HEK293 (cell line): ENCODE measurements around the gene MTCL1.

Experiments
- CTCF ChIA-PET: fragments of 350-600 bp; formaldehyde crosslinking; extraction: SDS; loops from one replicate; lab custom pipeline; 2021; ENCODE audit warnings: antibody characterized with exemption; lab: Yijun Ruan, JAX
- POLR2A ChIA-PET: fragments of 300-600 bp; formaldehyde crosslinking; extraction: SDS; loops from one replicate; lab custom pipeline; 2020; ENCODE audit warnings: antibody characterized with exemption, inconsistent platforms; lab: Yijun Ruan, JAX
- H3K27ac ChIP-seq: fragments of 200-500 bp; sonication (Bioruptor generic); 2 replicates; pipeline ENCODE4 v1.5.1; 2014; ENCODE audit warnings: low read depth, low read length, control low read depth, inconsistent platforms; ENCODE audit errors: extremely low read depth
- H3K36me3 ChIP-seq, 2 experiments: fragments of 200-500 bp in 1 of 2; sonication (Bioruptor generic) in 1 of 2; 1 replicate in 1 of 2; 2 replicates in 1 of 2; pipeline ENCODE4 v1.5.1; 2014 to 2017; ENCODE audit warnings: inconsistent platforms in 2 of 2, low read length in 2 of 2; ENCODE audit not compliant: control insufficient read depth in 2 of 2, insufficient read depth in 1 of 2
- H3K4me1 ChIP-seq: fragments of 200-500 bp; sonication (Bioruptor generic); 2 replicates; pipeline ENCODE4 v1.5.1; 2014; ENCODE audit warnings: mild to moderate bottlenecking, low read length, inconsistent platforms; ENCODE audit not compliant: control insufficient read depth, insufficient read depth
- H3K4me3 ChIP-seq: 2 replicates; pipeline ENCODE4 v1.5.1; 2011; ENCODE audit warnings: low read depth, mild to moderate bottlenecking, control low read depth, low read length, moderate library complexity
- H3K9me3 ChIP-seq: fragments of 200-500 bp; sonication (Bioruptor generic); 2 replicates; pipeline ENCODE4 v1.5.1; 2014; ENCODE audit warnings: low read depth, low read length, inconsistent platforms; ENCODE audit not compliant: control insufficient read depth, insufficient read depth
- BCL6B ChIP-seq: fragments of 450-650 bp; formaldehyde crosslinking; IDR thresholded peaks from 2 replicates; pipeline ENCODE4 v1.5.1; 2017; ENCODE audit warnings: missing biosample characterization, missing genetic modification characterization
- HOXD13 ChIP-seq: sonication (generic); formaldehyde crosslinking; IDR thresholded peaks from 2 replicates; pipeline ENCODE4 v1.8.0; 2022; ENCODE audit warnings: missing genetic modification reagents, borderline replicate concordance
- MYNN ChIP-seq: fragments of 450-650 bp; formaldehyde crosslinking; IDR thresholded peaks from 2 replicates; pipeline ENCODE4 v1.5.1; 2016; ENCODE audit warnings: missing biosample characterization, missing genetic modification characterization, borderline replicate concordance
- PRDM4 ChIP-seq: fragments of 450-650 bp; formaldehyde crosslinking; IDR thresholded peaks from 2 replicates; pipeline ENCODE4 v1.5.1; 2017; ENCODE audit warnings: missing biosample characterization, missing genetic modification characterization
- SP3 ChIP-seq: fragments of 450-650 bp; formaldehyde crosslinking; IDR thresholded peaks from 2 replicates; pipeline ENCODE4 v1.5.1; 2016; ENCODE audit warnings: missing biosample characterization, missing genetic modification characterization
- SP7 ChIP-seq: fragments of 450-650 bp; formaldehyde crosslinking; IDR thresholded peaks from 2 replicates; pipeline ENCODE4 v1.5.1; 2016; ENCODE audit warnings: missing biosample characterization, missing genetic modification characterization
- ZNF10 ChIP-seq: fragments of 450-650 bp; formaldehyde crosslinking; IDR thresholded peaks from 2 replicates; pipeline ENCODE4 v1.5.1; 2017; ENCODE audit warnings: missing biosample characterization, missing genetic modification characterization
- ZNF132 ChIP-seq: fragments of 450-650 bp; formaldehyde crosslinking; IDR thresholded peaks from 2 replicates; pipeline ENCODE4 v1.5.1; 2017; ENCODE audit warnings: missing biosample characterization, missing genetic modification characterization, borderline replicate concordance
- ZNF146 ChIP-seq: fragments of 450-650 bp; formaldehyde crosslinking; IDR thresholded peaks from 2 replicates; pipeline ENCODE4 v1.5.1; 2016; ENCODE audit warnings: missing biosample characterization, missing genetic modification characterization
- ZNF155 ChIP-seq: fragments of 450-650 bp; formaldehyde crosslinking; IDR thresholded peaks from 2 replicates; pipeline ENCODE4 v1.5.1; 2016; ENCODE audit warnings: missing biosample characterization, missing genetic modification characterization
- ZNF19 ChIP-seq: fragments of 450-650 bp; formaldehyde crosslinking; IDR thresholded peaks from 2 replicates; pipeline ENCODE4; 2016; ENCODE audit warnings: missing biosample characterization, missing genetic modification characterization, low read depth
- ZNF202 ChIP-seq: fragments of 450-650 bp; formaldehyde crosslinking; IDR thresholded peaks from 2 replicates; pipeline ENCODE4 v1.5.1; 2016; ENCODE audit warnings: missing biosample characterization, missing genetic modification characterization, borderline replicate concordance
- ZNF23 ChIP-seq: fragments of 450-650 bp; formaldehyde crosslinking; IDR thresholded peaks from 2 replicates; pipeline ENCODE4 v1.5.1; 2016; ENCODE audit warnings: missing biosample characterization, missing genetic modification characterization, borderline replicate concordance
- ZNF341 ChIP-seq: fragments of 450-650 bp; formaldehyde crosslinking; IDR thresholded peaks from 2 replicates; pipeline ENCODE4; 2016; ENCODE audit warnings: low read depth, missing biosample characterization, missing genetic modification characterization
- ZNF600 ChIP-seq: fragments of 450-650 bp; formaldehyde crosslinking; IDR thresholded peaks from 2 replicates; pipeline ENCODE4 v1.5.1; 2016; ENCODE audit warnings: missing biosample characterization, missing genetic modification characterization
- ZNF610 ChIP-seq: fragments of 450-650 bp; formaldehyde crosslinking; IDR thresholded peaks from 2 replicates; pipeline ENCODE4 v1.5.1; 2016; ENCODE audit warnings: missing biosample characterization, missing genetic modification characterization, borderline replicate concordance
- ZNF624 ChIP-seq: fragments of 450-650 bp; formaldehyde crosslinking; IDR thresholded peaks from 2 replicates; pipeline ENCODE4 v1.5.1; 2017; ENCODE audit warnings: missing biosample characterization, missing genetic modification characterization
- ZNF626 ChIP-seq: fragments of 450-650 bp; sonication (Bioruptor Pico); formaldehyde crosslinking; IDR thresholded peaks from 2 replicates; pipeline ENCODE4 v1.5.1; 2018; ENCODE audit warnings: missing biosample characterization, missing genetic modification characterization, inconsistent platforms
- ZNF639 ChIP-seq: fragments of 450-650 bp; formaldehyde crosslinking; IDR thresholded peaks from 2 replicates; pipeline ENCODE4 v1.5.1; 2016; ENCODE audit warnings: missing biosample characterization, missing genetic modification characterization
- ZNF654 ChIP-seq: fragments of 450-650 bp; formaldehyde crosslinking; IDR thresholded peaks from 2 replicates; pipeline ENCODE4 v1.5.1; 2016; ENCODE audit warnings: low read depth, missing biosample characterization, missing genetic modification characterization
- ZNF747 ChIP-seq: fragments of 450-650 bp; formaldehyde crosslinking; IDR thresholded peaks from 2 replicates; pipeline ENCODE4 v1.5.1; 2016; ENCODE audit warnings: missing biosample characterization, missing genetic modification characterization
- ZNF792 ChIP-seq: fragments of 450-650 bp; formaldehyde crosslinking; IDR thresholded peaks from 2 replicates; pipeline ENCODE4 v1.5.1; 2016; ENCODE audit warnings: missing biosample characterization, missing genetic modification characterization
- ZSCAN18 ChIP-seq: fragments of 450-650 bp; formaldehyde crosslinking; IDR thresholded peaks from 2 replicates; pipeline ENCODE4 v1.5.1; 2016; ENCODE audit warnings: missing biosample characterization, missing genetic modification characterization

Gene MTCL1

GRCh38 chr18:8816220-8816619 is 110.9 kb downstream of the MTCL1 start:
- H3K4me3 ChIP-seq: no peak overlapping the region
- H3K27ac ChIP-seq: no peak overlapping the region
- H3K4me1 ChIP-seq: no peaks in the 10 kb centered on the region
- H3K36me3 ChIP-seq: peaks cover 15 to 41% of the 10 kb centered on the region in 2 experiments; a peak in 2 of 3 replicates
- no peaks in the 10 kb centered on the region for H3K9me3 ChIP-seq
- POLR2A ChIA-PET: no interaction called here
- TF ChIP-seq ZNF626 (no peak), ZNF610 (tag by site-specific recombination) (no peak), ZNF792 (no peak), HOXD13 (CRISPR knock-in tag) (no peak), BCL6B (tag by site-specific recombination) (no peak), ZNF132 (no peak), ZNF19 (tag by site-specific recombination) (no peak), ZNF23 (tag by site-specific recombination) (no peak), SP3 (no peak)
- CTCF ChIA-PET: no interaction called here

GRCh38 chr18:8816816-8817215 is 111.5 kb downstream of the MTCL1 start:
- CTCF ChIA-PET: no interaction called here
- TF ChIP-seq ZSCAN18 (tag by site-specific recombination): no peak
- no peak for TF ChIP-seq ZNF639 (tag by site-specific recombination)
- no peak for TF ChIP-seq ZNF600 (tag by site-specific recombination)
- no peak for TF ChIP-seq PRDM4 (tag by site-specific recombination)
- TF ChIP-seq ZNF146 (tag by site-specific recombination): no peak
- TF ChIP-seq ZNF155 (tag by site-specific recombination): no peak
- no peak for TF ChIP-seq ZNF654 (tag by site-specific recombination)
- TF ChIP-seq ZNF10: no peak
- TF ChIP-seq ZNF624 (tag by site-specific recombination): no peak
- no peak for TF ChIP-seq ZNF341
- no peak for TF ChIP-seq ZNF747 (tag by site-specific recombination)
- no peak for TF ChIP-seq ZNF202 (tag by site-specific recombination)
- TF ChIP-seq MYNN: no peak
- no peak for TF ChIP-seq SP7 (tag by site-specific recombination)
- TF ChIP-seq, all 188 proteins: peak for 0
- no peak overlapping the region for H3K27ac ChIP-seq
- no peak overlapping the region for H3K4me3 ChIP-seq
- POLR2A ChIA-PET: no interaction called here
- H3K9me3 ChIP-seq: no peaks in the 10 kb centered on the region
- no peaks in the 10 kb centered on the region for H3K4me1 ChIP-seq
- H3K36me3 ChIP-seq: peaks cover 15 to 41% of the 10 kb centered on the region in 2 experiments; a peak in 2 of 3 replicates
